ENCODE results near the gene CHCHD6. TPM values are rescaled to one million over a fixed set of nuclear protein-coding genes. Genes with fewer than 3 reads are reported as not detected.

Gene CHCHD6
- total RNA-seq, 1 donor from 2014 or later, result 38.2 TPM

DNA sequence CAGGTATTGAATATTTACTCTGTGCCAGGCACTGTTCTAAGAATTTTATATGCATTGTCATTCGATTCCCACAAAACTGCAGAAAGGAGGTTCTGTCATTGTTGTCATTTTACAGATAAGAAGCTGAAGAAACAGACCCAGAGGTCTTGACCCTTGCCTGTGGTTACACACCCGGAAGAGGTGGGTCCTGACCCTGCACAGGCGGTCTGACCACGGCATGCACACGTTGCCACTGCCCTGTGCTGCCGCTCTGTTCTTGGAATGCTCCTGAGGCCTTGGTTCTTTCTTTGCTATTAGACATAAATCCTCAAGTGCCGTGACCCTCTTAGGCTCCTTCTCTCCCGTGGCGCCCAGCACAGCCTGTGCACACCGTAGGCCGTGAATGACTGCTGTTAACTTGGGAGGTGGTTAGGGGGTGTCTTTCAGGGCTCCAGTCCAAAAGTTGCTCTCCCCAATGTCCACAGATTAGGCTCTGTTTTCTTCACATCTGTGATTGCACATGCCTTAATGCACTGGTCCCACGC, 204.8 kb downstream of the CHCHD6 start:
- no peak for DNase-seq (ENCODE audit: low read depth)
- TF ChIP-seq, protein P1, sequence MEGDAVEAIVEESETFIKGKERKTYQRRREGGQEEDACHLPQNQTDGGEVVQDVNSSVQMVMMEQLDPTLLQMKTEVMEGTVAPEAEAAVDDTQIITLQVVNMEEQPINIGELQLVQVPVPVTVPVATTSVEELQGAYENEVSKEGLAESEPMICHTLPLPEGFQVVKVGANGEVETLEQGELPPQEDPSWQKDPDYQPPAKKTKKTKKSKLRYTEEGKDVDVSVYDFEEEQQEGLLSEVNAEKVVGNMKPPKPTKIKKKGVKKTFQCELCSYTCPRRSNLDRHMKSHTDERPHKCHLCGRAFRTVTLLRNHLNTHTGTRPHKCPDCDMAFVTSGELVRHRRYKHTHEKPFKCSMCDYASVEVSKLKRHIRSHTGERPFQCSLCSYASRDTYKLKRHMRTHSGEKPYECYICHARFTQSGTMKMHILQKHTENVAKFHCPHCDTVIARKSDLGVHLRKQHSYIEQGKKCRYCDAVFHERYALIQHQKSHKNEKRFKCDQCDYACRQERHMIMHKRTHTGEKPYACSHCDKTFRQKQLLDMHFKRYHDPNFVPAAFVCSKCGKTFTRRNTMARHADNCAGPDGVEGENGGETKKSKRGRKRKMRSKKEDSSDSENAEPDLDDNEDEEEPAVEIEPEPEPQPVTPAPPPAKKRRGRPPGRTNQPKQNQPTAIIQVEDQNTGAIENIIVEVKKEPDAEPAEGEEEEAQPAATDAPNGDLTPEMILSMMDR (conservative IDR thresholded peaks at IDR 0.05; ENCODE audit: low read depth, low read length), result no peak

DNA sequence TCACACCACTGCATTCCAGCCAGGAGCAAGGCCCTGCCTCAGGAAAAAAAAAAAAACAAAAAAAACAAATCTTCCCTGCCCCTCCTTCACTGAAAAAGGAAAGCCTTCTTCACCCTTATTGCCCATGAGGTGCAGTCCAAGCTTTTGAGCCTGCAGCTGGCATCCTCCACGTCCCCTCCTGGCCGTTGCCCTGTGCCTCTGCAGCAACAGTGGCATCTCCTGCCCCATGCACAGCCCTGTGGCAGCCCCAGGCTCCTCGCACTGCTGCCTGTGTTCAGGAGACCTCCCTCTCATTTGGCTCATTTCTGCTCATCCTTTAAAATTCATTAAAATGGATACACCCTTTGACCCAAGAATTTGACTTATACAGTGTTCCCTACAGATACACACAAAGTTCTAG, 206.2 kb downstream of the CHCHD6 start:
- H3K4me3 ChIP-seq (ENCODE audit: low read depth, low read length), result no peak overlapping the region
- TF ChIP-seq, protein P1 (conservative IDR thresholded peaks at IDR 0.05; ENCODE audit: low read depth, low read length), result no peak
- DNase-seq (ENCODE audit: low read depth), result no peak

More for the DNA sequence above, 204.8 kb downstream of the CHCHD6 start:
- no peak overlapping the region for H3K4me3 ChIP-seq (ENCODE audit: low read depth, low read length)

DNA sequence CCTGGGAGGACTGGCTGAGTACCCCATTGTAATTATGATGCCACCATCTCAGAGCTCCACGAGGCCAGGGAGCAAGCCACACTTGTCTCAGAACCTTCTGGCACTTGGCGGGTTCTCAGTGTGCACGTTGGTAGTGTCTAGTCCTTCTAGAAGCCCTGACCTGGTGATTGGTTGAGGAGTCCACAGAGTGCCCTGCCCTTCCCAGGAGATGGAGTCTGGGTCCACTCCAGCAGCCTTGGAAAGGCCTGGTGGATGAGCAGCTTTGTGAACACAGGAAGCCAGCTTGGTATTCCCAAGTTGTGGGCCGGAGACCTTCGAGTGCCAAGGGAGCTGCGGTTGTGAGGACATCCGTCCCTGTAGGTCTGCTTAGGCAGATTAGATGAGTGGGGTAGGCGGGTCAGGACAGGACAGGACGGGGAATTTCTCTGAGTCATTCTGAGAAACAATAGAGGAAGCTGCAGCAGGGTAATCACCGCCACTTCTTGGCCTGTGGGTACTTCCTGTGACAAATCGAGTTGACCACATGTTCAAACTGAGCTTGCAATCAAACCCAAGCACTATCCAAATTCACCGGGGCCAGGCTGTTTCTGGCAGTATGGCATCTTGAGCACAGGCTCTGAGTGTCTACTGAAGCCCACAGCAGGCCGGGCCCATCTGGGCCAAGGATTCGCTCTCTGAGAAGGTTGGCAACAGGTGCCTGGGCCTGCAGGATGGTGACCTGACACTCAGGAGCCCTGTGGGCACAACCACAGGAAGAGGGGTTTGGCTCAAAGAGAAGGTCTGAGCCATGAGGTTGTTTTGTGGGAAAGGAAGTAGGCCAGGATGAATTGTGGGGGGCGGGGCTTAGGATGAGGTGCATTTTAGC, 207.4 kb downstream of the CHCHD6 start:
- TF ChIP-seq, protein P1 (conservative IDR thresholded peaks at IDR 0.05; ENCODE audit: low read depth, low read length), result no peak
- no peak overlapping the region for H3K4me3 ChIP-seq (ENCODE audit: low read depth, low read length)
- peak; percentile 79 for DNase-seq (ENCODE audit: low read depth)

DNA sequence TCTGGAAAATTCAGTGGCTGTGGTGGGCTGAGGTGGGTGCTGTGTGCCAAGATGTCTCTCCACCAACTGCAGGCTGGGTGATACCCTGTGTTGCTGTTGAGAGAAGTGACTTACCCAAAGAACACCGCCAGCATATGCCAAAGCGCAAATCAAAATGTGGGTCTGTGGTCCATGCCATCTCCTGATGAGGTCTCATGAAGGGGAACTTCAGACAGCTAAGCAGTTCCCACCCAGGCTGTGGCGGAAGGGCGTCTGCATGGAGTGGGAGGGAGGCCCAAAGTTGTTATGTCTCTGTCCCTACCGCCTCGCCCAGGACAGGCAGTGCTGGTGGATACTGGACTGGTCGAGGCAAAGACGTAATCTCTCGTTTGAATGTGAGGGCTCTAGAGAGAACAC, 208.0 kb downstream of the CHCHD6 start:
- TF ChIP-seq, protein P1 (conservative IDR thresholded peaks at IDR 0.05; ENCODE audit: low read depth, low read length), result no peak
- H3K4me3 ChIP-seq (ENCODE audit: low read depth, low read length), result no peak overlapping the region
- DNase-seq (ENCODE audit: low read depth), result no peak

DNA sequence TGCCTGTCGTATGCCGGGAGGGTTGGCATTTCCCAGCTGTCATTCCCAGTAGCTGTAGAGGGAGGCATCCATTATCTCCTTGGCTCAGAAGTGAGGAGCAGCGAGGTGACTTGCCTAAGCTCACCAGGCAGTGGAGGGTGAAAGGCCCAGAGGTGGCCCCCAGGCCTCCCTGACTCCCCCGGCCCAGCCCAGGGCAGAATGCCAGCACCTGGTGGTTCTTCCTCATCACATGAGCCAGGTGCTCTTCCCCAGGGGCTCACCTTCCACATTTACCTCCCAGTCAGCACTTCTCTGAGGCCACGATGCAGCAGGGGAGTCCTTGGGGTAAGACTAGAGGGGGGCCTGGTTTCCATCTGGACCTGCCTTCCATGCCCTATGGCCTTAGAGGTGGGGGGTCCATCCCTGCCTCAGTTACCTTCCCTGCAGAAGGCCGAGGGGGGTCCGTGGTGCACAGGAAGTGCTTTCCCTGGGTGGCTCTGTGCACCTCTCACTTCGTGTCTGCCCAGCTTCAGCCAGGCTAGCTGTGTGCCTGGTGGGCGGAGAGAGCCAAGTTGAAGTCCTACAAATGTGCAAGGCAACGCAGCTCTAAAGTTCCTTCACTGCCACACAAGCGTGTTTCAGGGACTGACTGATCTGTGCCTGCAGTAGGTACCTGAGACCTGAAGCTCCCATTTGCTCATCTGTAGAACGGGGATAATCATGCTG, 208.6 kb downstream of the CHCHD6 start:
- TF ChIP-seq, protein P1 (conservative IDR thresholded peaks at IDR 0.05; ENCODE audit: low read depth, low read length), result no peak
- no peak for DNase-seq (ENCODE audit: low read depth)
- H3K4me3 ChIP-seq (ENCODE audit: low read depth, low read length), result no peak overlapping the region

DNA sequence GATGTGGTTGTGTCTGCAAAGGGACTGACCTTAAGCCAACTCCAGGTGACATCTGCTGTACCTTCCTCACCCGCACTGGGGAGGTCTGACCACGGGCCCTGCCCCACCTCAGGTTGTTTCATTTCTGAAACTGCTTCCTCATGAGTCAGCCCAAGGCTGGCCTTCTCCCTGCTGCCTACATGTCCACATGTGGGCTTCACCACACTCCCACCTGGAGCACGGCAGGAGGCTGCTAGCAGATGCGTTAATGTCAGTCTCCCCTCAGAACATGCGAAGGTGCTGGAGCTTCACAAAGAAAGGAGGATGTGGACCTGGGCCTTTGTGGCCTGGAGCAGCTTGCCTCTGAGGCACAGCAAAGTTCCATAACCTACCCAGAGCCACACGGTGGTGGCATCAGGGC, 209.5 kb downstream of the CHCHD6 start:
- no peak for DNase-seq (ENCODE audit: low read depth)
- TF ChIP-seq, protein P1 (conservative IDR thresholded peaks at IDR 0.05; ENCODE audit: low read depth, low read length), result no peak
- H3K4me3 ChIP-seq (ENCODE audit: low read depth, low read length), result no peak overlapping the region
